Embryonic facial prominence (tissue), 1 donor: ENCODE data around the gene OR52E6.

ENCODE experiments used
- DNase-seq: peaks from one replicate; pipeline ENCODE4 v3.0.0-alpha.2; 2016; ENCODE audit errors: extremely low spot score

OR52E6 gene

GRCh38 chr11:5796541-5796940 lies 45.2 kb downstream of the OR52E6 start:
- DNase-seq: no peak

GRCh38 chr11:5791165-5791564 lies 50.5 kb downstream of the OR52E6 start, which contains the start of gene OR52N1:
Gene OR52N1, minus strand, starts transcription at chr11:5791265. Its CDS starts 2,449 bp downstream, at chr11:5788816.
- DNase-seq: no peak
